GM12892 (cell line): ENCODE results near the gene GAS7.

ENCODE experiments used
- POLR2A ChIP-seq: IDR thresholded peaks from 2 replicates; pipeline ENCODE4 v1.6.1; 2011; ENCODE audit warnings: low read depth, low read length, control low read depth
- POLR2AphosphoS5 ChIP-seq: IDR thresholded peaks from 2 replicates; pipeline ENCODE4 v1.6.1; 2011; ENCODE audit warnings: low read depth, low read length, control low read depth
- TAF1 ChIP-seq: IDR thresholded peaks from 2 replicates; pipeline ENCODE4 v1.6.1; 2011; ENCODE audit warnings: low read depth, mild to moderate bottlenecking, control low read depth, low read length, borderline replicate concordance

DNA sequence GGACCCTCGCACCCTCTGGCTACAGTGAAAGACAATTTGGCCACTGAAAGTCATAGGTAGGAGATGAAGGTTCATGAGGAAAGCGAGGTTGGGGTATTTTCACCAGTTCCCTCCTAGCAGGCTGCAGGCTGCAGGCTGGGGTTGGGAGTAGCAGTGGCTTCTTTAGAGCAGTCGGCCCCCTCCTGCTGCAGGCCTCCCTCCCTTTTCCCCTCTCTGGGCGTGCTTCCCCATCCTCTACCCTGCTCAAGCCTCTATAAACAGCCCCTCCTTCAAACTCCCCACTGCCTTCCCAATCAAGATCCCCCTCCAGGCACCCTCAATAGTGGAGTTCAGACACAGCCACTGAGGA, 41.8 kb downstream of the GAS7 start:
- TF ChIP-seq TAF1 (no peak), POLR2A (no peak), POLR2AphosphoS5 (no peak)
